D341Med (cell line): ENCODE results near the gene PDLIM4.
A peak's percentile ranks its signal among the peaks of the same experiment; 100 is the strongest.

Experiments used
- DNase-seq: peaks from one replicate; pipeline ENCODE4 v3.0.0; 2012; ENCODE audit warnings: low spot score

The PDLIM4 gene

GRCh38 chr5:132267166-132267739, 9.8 kb downstream of the PDLIM4 start:
- DNase-seq, result peak; percentile 9

GRCh38 chr5:132267931-132268768, 10.7 kb downstream of the PDLIM4 start:
- DNase-seq, result no peak

GRCh38 chr5:132268769-132269551, 11.5 kb downstream of the PDLIM4 start:
- DNase-seq, result no peak

- no peak for DNase-seq
These were observed 12.3 kb downstream of the PDLIM4 start for GRCh38 chr5:132269635-132270334.

- no peak for DNase-seq
These were observed 12.8 kb downstream of the PDLIM4 start for GRCh38 chr5:132270335-132270665.

- no peak for DNase-seq
These were observed 13.2 kb downstream of the PDLIM4 start for GRCh38 chr5:132270706-132271105.

GRCh38 chr5:132271251-132272246, 14.1 kb downstream of the PDLIM4 start:
- DNase-seq, result no peak

GRCh38 chr5:132272311-132273210, 15.1 kb downstream of the PDLIM4 start:
- peak; percentile 75 for DNase-seq

GRCh38 chr5:132273631-132274030, 16.1 kb downstream of the PDLIM4 start:
- DNase-seq, result no peak

- no peak for DNase-seq
These were observed 16.7 kb downstream of the PDLIM4 start for GRCh38 chr5:132274050-132274792.

GRCh38 chr5:132275367-132276220, 18.1 kb downstream of the PDLIM4 start:
- DNase-seq, result no peak

- no peak for DNase-seq
These were observed 19.8 kb downstream of the PDLIM4 start for GRCh38 chr5:132277256-132277655.

GRCh38 chr5:132277971-132278853, 20.7 kb downstream of the PDLIM4 start:
- no peak for DNase-seq

GRCh38 chr5:132279801-132280200, 22.3 kb downstream of the PDLIM4 start:
- no peak for DNase-seq

- DNase-seq, result no peak
These were observed 23.1 kb downstream of the PDLIM4 start for GRCh38 chr5:132280371-132281240.

- no peak for DNase-seq
These were observed 24.5 kb downstream of the PDLIM4 start for GRCh38 chr5:132281856-132282614.
